Ammon's horn (tissue), 1 donor: ENCODE measurements around the gene ZNF280A.
"Not testable (repeated sequence)": the region's sequence is repeated elsewhere in the genome, so short reads cannot be mapped to it uniquely, and the experiment has no call there.

Experiments
- DNase-seq: peaks from one replicate; pipeline ENCODE4 v3.0.0-alpha.2; 2016; ENCODE audit warnings: low spot score

Gene ZNF280A

DNA sequence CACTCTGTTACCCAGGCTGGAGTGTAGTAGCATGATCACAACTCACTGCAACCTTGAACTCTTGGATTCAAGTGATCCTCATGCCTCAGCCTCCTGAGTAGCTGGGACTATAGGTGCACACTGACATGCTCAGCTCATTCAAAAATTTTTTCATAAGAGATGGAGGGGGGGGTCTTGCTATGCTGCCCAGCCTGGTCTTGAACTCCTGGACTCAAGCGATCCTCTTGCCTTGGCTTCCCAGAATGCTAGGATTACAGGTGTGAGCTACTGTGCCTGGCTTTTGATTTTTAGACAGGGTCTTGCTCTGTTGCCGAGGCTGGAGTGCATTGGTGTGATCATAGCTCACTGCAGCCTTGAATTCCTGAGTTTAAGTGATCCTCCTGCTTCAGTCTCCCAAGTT, 25.0 kb upstream of the ZNF280A start:
- DNase-seq: no peak

DNA sequence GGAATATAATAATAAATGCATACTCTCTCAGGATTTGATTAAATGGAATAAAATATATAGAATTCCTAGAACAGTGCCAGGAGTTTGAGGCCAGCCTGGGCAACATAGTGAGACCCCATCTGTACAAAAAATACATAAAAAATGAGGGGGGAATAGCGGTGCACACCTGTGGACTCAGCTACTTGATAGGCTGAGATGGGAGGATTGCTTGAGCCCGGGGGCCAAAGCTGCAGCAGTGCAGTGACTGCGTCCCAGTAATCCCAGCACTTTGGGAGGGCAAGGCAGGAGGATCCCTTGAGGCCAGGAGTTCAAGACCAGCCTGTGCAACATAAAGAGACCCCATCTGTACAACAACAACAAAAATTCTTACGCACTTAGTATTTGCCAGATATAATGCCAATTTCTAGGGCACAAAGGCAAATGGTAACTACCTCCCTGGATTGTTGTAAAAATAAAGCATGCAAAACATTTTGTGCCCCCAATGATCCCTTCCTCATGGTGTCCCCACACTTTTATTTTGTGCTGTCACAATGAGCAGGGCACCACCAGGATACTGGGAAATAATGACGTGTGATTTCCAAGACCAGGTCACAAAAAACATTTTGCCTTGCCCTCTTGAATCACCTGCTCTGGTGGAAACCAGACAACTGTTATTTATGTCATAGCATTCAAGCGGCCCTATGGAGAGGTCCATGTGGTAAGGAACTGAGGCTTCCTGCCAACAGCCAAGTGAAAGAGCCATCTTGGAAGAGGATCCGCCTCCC, 18.3 kb upstream of the ZNF280A start:
- no peak for DNase-seq

DNA sequence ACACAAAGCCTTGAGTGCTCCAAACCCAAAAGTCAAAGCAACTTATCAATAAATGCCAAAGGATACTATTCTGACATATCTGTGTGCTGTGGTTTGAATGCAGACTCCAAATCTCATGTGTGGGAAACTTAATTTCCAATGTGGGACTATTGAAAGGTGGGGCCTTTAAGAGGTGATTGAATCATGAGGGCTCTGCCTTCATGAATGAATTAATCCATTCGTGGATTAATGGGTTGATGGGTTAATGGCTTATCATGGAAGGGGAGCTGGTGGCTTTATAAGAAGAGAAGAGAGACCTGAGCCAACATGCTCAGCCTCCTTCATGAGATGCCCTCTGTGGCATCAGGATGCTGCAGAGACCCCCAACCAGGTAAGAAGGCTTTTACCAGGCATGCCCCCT, 16.8 kb upstream of the ZNF280A start:
- DNase-seq: no peak

DNA sequence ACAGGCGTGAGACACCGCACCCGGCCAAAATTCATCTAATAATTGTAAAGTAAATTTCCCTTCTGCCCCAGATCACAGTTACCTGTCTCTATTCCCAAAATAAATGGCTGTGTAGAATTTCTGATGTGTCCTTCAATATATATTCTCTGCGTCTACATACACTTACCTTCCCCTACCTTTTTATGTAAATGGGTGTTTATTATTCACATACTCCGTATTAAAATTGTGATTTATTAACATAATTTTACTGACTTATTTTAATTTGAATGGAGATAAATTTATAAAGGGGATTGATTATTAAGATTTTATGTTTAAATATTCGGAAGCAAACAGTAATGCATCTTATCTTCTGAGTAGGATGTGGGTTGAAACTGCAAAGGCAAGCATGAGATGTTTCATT, 16.4 kb upstream of the ZNF280A start:
- no peak for DNase-seq

DNA sequence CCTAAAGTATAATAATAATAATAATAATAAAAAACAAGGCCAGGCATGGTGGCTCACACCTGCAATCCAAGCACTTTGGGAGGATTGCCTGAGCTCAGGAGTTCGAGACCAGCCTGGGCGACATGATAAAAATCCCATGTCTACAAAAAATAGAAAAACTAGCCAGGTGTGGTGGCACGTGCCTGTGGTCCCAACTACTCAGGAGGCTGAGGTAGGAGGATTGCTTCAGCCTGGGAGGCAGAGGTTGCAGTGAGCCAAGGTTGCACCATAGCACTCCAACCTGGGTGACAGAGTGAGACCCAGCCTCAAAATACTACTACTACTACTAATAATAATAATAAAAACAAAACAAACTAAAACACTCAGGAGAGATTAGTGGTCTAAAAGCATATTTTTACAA, 15.6 kb upstream of the ZNF280A start:
- DNase-seq: no peak

DNA sequence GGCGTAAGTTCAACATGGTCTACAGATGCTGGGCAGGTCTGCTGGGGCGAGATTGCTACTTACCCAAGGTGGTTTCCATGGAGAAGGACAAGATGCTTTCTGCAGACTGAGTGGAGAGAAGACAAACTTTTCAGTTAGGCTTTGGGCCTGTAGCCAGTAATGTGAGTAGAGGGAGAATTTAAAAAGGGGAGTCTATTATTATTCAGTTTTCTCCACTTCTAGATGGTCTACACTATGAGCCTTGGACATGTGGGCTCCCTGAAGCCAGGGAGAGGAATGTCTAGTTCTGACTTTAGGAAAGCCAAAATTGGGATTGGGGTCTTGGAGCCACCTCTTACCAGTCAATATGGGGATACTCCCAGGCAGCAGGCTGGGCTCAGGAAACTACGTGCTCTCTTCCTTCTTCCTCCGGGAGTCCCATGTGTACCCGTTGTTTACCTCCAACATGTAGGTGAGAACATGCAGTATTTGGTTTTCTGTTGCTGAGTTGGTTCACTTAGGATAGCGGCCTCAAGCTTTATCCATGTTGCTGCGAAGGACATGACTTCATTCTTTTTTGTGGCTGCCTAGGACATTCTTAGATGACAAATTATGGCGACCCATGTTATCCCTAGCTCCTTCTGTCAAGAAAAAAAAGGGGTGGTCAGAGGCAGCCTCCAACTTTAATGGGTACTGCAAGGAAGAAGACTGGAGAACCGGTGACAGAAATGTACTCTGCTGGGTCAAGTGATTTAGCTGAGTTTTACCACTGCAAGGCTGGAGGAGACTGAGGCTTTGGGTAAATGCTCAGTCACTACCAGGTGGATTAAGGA, 14.7 kb upstream of the ZNF280A start:
- DNase-seq: no peak

DNA sequence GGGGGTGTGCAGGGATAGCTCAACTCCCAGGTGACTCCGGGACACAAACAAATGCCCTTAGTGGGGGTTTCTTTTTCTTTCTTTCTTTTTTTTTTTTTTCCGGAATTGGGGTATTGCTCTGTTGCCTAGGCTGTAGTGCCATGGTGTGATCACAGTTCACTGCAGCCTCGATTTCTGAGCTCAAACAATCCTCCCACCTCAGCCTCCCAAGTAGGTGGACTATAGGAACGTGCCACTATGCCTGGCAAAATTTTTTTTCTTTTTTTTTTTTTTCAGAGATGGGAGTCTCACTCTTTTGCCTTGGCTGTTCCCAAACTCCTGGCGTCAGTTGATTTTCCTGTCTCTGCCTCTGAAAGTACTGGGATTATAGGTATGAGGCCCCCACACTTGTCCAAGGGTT, 13.8 kb upstream of the ZNF280A start:
- DNase-seq: no peak

DNA sequence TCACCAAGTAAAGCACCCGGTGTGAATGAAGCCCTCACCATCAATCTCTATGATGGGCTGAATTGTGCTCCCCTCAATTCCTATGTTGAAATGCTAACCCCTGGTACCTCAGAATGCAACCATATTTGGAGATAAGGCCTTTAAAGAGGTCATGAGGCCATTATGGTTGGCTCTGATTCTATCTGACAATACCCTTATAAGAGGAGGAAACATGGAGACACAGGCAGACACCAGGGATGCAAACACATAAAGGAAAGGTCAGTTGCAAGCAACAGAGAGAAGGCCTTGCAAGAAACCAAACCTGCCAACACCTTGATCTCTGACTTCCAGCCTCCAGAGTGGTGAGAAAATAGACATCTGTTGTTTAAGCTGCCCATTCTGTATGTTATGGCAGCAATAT, 13.3 kb upstream of the ZNF280A start:
- DNase-seq: no peak

DNA sequence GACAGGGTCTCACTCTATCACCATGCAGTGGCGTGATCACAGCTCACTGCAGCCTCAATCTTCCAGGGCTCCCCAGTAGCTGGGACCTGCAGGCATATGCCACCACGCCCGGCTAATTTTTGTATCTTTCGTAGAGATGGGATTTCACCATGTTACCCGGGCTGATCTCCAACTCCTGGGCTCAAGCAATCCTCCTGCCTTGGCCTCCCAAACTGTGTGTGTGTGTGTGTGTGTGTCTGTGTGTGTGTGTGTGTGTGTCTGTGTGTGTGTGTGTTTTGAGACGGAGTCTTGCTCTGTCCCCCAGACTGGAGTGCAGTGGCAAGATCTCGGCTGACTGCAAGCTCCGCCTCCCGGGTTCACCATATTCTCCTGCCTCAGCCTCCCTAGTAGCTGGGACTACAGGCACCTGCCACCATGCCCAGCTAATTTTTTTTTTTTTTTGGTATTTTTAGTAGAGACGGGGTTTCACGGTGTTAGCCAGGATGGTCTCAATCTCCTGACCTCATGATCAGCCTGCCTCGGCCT, 12.5 kb upstream of the ZNF280A start:
- DNase-seq: not testable (repeated sequence)

DNA sequence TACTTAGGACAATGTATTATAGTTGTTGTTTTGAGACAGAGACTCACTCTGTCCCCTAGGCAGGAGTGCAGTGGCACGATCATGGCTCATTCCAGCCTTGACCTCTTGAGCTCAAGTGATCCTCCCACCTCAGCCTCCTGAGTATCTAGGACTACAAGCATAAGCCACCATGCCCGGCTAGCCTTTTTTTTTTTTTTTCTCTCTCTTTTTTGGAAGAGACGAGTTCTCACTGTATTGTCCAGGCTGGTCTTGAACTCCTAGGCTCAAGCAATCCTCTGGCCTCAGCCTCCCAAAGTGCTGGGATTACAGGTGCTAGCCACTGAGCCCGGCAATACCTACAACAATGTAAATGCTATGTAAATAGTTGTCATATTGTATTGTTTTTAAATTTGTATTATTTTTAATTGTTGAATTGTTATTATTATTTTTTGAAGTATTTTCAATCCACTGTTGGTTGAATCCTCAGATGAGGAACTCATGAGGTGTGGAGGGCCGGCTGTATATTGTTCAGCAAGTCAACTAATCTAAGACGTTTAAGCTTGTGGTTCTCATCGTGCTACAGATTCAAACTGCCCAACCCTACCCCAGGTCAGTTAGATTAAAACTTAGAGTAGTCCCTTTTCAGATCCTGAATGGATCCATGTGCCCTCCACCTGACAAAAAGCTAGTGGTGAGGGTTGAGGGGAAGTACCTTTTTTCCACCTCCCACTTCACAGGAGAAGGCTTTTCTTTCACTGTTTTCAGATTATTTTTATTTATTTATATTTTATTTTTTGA, 11.9 kb upstream of the ZNF280A start:
- no peak for DNase-seq

DNA sequence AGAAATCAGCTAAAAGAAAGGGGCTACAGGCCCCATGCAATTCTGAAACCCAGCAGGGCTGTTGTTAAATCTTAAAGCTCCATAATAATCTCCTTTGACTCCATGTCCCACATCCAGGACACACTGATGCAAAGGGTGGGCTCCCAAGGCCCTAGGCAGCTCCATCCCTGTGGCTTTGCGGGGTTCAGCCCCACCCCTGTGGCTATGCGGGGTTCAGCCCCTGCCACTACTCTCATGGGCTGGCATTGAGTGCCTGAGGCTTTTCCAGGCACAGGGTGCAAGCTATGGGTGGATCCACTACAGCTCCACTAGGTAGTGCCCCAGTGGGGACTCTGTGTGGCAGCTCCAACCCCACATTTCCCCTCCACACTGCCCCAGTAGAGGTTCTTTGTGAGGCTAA, 8.7 kb upstream of the ZNF280A start:
- no peak for DNase-seq

DNA sequence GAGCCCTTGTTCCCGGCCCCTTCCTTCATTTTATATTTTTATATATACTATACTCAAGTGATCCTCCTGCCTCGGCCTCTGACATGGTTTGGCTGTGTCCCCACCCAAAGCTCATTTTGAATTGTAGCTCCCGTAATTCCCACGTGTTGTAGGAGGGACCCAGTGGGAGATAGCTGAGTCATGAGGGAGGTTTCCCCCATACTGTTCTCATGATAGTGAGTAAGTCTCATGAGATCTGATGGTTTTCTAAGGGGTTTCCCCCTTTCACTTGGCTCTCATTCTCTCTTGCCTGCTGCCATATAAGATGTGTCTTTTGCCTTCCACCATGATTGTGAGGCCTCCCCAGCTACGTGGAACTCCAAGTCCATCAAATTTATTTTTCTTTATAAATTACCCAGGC, 7.2 kb upstream of the ZNF280A start:
- DNase-seq: no peak

DNA sequence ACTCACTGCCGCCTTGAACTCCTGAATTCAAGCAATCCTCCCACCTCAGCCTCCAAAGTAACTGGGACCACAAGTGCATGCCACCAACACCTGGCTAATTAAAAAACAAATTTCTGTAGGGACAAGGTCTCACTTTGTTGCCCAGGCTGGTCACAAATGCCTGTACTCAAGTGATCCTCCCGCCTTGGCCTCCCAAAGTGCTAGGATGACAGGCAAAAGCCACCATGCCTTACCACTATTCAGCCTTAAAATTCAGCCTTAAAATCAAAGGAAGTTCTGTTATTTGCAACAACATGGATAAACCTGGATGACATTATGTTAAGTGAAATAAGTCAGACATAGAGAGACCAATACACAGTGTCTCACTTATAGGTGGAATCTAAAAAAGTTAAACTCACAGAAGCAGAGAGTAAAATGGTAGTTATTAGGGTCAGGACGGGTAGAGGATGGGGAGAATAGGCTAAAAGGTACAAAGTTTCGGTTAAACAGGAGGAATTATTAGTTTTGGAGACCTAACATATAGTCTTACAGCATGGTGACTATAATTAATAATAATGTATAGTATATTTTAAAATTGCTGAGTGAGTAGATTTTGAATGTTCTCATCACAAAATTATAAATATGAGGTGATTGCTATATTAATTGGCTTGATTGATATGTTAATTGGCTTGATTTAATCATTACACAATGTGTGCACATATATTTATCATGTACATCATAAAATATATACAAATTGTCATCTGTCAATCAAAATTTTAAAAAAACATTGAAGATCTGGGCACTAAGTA, 6.2 kb upstream of the ZNF280A start:
- DNase-seq: no peak

DNA sequence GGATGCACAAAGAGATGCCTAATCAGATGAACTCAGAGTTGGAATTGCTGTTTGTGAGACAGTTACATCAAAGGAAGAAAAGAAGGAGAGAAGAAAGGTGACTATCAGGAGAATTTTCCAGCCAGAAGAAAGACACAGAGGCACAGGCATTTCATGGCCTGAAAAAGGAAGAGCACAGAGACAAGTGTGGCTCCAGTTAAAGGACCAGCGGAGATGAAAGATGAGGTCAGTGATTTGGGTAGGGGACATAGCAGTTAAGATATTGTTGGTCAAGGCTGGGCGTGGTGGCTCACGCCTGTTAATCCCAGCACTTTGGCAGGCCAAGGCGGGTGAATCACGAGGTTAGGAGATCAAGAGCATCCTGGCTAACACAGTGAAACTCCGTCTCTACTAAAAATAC, 3.4 kb upstream of the ZNF280A start:
- no peak for DNase-seq

DNA sequence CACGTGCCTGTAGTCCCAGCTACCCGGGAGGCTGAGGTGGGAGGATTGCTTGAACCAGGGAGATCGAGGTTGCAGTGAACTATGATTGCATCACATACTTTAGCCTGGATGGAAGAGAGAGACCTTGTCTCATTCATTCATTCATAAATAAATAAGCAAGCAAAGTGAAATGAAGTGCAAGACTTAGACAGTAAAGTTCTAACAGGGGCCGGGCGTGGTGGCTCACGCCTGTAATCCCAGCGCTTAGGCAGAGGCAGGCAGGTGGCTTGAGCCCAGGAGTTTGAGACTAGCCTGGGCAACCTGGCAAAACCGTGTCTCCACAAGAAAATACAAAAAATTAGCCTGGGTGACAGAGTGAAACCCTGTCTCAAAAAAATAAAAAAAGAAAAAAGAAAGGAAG, 1.6 kb upstream of the ZNF280A start:
- no peak for DNase-seq

DNA sequence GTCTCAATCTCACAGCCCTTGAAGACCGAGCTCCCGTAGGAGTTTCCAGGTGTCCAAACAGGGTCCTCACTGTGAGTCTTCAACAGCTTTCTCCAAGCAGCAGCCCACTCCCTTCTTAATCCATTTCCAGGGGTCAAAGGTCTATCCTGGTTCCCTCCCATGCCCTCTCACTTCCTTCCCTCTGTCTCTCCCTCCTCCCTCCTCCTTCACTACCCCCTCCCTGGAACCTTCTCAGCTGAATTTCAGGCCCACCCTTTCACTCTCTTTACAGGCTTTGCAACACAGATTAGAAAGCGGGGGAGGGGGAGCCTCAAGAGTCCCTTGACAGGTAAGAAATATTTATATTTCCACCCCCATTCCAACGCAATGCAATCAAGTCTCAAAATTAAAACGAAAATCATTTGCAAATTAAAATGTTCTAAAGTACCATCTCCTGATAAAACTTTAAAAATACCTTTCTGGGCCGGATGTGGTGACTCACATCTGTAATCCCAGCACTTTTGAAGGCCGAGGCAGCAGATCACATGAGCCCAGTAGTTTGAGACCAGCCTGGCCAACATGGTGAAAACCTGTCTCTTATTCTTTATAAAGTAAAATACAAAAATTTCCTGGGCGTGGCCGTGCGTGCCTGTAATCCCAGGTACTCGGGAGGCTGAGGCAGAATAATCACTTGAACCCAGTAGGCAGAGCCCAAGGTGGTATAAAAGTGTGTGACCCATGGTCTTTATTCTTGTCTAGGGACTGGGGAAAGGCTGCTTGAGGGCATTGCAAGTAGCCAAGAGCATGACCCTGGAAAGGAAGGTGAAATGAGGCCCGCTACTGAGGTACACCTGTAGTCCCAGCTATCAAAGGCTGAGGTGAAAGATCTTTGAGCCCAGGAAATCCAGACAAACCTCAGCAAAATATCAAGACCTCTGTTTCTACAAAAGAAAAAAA, 865 bp upstream of the ZNF280A start:
- DNase-seq: no peak

DNA sequence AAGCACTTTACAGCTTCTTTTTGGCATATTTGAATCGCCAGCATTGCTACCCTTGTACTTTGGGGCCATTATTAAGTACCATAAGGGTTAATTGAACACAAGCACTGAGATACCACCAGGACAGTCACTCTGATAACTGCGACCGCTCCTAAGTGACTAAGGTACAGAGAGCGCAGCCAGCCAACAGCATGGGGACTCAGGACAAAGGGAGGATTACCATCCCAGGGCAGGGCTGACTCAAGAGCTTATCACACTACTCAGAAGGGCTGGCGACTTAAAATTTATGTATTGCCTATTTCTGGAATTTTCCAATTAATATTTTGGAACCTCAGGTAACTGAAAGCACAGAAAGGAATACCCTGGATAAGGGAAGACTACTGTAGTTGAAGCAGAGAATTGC, 479 bp downstream of the ZNF280A start:
- DNase-seq: no peak

DNA sequence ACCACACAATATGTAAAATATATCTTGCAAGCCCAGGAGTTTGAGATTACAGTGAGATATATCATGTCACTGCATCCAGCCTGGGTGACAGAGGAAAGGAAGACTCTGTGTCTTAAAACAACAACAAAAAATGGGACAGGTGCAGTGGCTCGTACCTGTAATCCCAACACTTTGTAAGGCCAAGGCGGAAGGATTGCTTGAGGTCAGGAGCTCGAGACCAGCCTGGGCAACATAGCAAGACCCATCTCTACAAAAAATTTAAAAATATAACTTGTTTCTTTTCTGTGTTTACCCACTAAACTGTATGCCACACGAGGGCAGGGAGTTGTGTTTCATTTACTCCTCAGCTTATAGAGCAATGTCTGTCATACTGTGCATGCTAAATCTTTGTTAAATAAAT, 3.1 kb downstream of the ZNF280A start:
- DNase-seq: no peak

DNA sequence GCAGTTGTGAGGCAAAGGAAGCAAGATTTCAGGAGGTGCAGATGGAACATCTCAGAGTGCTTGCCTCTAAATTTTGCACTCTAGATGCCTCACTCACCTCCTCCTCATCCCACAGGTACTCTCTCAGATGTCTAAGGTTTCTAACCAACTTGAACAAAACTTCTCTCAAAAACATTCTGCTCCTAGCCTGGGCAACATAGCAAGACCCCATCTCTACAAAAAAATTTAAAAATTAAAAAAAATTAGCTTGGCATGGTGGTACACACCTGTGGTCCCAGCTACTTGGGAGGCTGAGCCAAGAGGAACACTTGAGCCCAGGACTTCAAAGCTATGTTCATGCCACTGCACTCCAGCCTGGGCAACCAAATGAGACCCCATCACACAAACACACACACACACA, 4.2 kb downstream of the ZNF280A start:
- no peak for DNase-seq

DNA sequence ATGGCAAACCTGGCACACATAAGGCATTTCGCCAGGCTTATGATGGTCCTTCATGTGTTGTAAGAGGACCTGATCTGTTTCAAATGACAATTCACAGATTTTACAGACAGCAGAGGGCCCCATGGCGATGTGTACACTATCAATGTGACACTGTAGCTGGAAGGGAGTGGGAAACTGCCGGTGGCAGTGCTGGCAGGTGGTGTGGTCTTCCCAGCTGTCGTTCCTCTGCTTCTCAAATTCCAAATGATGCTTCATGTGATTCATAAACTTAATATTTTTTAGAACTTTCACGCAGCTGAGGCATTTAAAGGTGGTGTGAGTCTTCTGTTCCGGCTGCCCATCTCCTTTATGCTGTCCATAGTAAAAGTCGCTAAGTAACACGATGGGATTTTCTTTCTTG, 5.6 kb downstream of the ZNF280A start:
- DNase-seq: not testable (repeated sequence)

DNA sequence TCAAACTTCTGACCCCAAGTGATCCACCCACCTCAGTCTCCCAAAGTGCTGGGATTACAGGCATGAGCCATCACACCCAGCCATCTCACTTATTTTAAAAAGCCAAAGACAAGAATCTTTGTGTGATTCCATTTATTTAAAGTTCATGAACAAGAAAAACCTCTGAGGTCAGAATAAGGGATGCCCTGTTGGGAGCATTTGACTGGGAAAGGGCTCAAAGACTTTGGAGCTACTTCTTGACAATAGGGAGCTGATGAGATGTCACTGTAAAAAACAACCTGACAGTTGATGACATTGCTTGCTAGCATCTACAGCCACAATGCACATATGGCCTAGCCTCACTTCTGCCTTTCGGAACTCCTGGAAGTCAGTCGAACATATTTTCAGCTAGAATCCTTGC, 6.5 kb downstream of the ZNF280A start:
- DNase-seq: no peak
